Measurements from ENCODE around the gene TSKS. TPM values are rescaled to one million over a fixed set of nuclear protein-coding genes. Genes with fewer than 3 reads are reported as not detected.
A peak's percentile ranks its signal among the peaks of the same experiment; 100 is the strongest.

TSKS gene
- total RNA-seq, 1 donor: 1.4 TPM

DNA sequence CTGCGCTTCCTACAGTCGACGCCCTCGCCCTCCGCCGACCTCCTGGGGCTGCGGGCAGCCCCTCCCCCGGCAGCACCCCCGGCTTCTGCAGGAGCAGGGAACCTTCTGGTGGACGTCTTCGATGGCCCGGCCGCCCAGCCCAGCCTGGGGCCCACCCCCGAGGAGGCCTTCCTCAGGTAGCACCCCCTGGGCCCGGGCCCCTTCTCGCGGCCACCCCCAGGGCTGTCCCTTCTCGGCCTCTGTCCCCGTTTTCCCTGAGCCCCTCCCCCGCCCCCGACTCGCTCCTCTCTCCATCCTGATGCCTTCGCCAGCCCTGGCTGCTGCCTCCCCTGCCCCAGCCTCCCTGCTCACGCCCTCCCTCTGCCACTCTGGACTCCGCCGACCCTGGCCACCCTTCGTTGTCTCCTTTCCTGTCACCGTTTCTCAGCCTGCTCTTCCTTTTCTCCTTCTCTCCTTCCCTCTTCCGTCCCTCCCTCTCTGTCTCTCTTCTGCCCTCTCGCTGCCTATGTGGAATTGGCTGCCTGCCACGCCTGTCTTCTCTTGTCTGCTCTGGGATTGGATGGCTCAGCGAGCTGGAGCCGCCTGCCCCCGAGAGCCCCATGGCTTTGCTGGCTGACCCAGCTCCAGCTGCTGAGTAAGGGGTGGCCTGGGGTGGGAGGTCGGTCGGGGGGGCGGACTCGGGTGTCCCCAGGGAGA is 39.0 kb upstream of the TSKS start:
- DNase-seq (ENCODE audit: low read depth): peak; percentile 88
- TF ChIP-seq, protein P1, sequence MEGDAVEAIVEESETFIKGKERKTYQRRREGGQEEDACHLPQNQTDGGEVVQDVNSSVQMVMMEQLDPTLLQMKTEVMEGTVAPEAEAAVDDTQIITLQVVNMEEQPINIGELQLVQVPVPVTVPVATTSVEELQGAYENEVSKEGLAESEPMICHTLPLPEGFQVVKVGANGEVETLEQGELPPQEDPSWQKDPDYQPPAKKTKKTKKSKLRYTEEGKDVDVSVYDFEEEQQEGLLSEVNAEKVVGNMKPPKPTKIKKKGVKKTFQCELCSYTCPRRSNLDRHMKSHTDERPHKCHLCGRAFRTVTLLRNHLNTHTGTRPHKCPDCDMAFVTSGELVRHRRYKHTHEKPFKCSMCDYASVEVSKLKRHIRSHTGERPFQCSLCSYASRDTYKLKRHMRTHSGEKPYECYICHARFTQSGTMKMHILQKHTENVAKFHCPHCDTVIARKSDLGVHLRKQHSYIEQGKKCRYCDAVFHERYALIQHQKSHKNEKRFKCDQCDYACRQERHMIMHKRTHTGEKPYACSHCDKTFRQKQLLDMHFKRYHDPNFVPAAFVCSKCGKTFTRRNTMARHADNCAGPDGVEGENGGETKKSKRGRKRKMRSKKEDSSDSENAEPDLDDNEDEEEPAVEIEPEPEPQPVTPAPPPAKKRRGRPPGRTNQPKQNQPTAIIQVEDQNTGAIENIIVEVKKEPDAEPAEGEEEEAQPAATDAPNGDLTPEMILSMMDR (IDR thresholded peaks at IDR 0.05; ENCODE audit: insufficient read depth, low read length): peak; percentile 57
- H3K4me3 ChIP-seq (ENCODE audit: low read depth, low read length): peak overlapping the region; percentile 58

DNA sequence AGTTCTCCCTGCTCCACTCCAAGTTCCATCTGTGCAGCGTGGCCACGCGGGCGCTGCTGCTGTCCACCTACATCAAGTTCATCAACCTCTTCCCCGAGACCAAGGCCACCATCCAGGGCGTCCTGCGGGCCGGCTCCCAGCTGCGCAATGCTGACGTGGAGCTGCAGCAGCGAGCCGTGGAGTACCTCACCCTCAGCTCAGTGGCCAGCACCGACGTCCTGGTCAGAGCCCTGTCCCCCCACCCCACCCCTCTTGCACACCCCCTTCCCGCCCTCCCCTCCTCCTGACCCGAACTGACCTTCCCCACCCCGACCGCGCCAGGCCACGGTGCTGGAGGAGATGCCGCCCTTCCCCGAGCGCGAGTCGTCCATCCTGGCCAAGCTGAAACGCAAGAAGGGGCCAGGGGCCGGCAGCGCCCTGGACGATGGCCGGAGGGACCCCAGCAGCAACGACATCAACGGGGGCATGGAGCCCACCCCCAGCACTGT is 38.3 kb upstream of the TSKS start:
- TF ChIP-seq, protein P1 (IDR thresholded peaks at IDR 0.05; ENCODE audit: insufficient read depth, low read length): no peak
- peak overlapping the region; percentile 58 for H3K4me3 ChIP-seq (ENCODE audit: low read depth, low read length)
- no peak for DNase-seq (ENCODE audit: low read depth)

DNA sequence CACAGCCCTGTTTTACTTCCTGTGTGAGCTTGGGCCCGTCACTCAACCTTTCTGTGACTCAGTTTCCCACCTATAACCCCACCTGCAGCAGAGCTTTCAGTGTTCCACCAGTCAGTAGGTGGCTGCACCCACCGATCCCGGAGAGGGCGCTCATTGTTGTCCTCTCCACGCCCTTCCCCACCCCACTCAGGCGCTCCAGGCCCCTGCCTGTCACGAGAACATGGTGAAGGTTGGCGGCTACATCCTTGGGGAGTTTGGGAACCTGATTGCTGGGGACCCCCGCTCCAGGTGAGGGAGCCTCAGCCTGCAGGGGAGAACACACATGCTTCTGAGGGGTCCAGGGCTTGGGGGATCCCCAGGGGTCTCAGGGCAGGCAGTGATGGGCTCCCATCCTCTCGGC is 37.7 kb upstream of the TSKS start:
- TF ChIP-seq, protein P1 (IDR thresholded peaks at IDR 0.05; ENCODE audit: insufficient read depth, low read length): no peak
- H3K4me3 ChIP-seq (ENCODE audit: low read depth, low read length): no peak overlapping the region

GRCh38 chr19:49799798-49800376 is 36.8 kb upstream of the TSKS start:
- TF ChIP-seq, protein P1 (IDR thresholded peaks at IDR 0.05; ENCODE audit: insufficient read depth, low read length): peak; percentile 13
- H3K4me3 ChIP-seq (ENCODE audit: low read depth, low read length): no peak overlapping the region
- no peak for DNase-seq (ENCODE audit: low read depth)

More for the DNA sequence above, 37.7 kb upstream of the TSKS start:
- DNase-seq (ENCODE audit: low read depth): no peak

GRCh38 chr19:49799271-49799797 is 36.2 kb upstream of the TSKS start:
- DNase-seq (ENCODE audit: low read depth): no peak
- H3K4me3 ChIP-seq (ENCODE audit: low read depth, low read length): no peak overlapping the region
- TF ChIP-seq, protein P1 (IDR thresholded peaks at IDR 0.05; ENCODE audit: insufficient read depth, low read length): no peak

GRCh38 chr19:49798574-49798973 is 35.5 kb upstream of the TSKS start:
- TF ChIP-seq, protein P1 (IDR thresholded peaks at IDR 0.05; ENCODE audit: insufficient read depth, low read length): no peak
- H3K4me3 ChIP-seq (ENCODE audit: low read depth, low read length): no peak overlapping the region
- DNase-seq (ENCODE audit: low read depth): no peak
